SK-N-SH (cell line): Measurements from ENCODE around the gene PANK3.

ENCODE experiments used
- FOXM1 ChIP-seq: IDR thresholded peaks from 2 replicates; pipeline ENCODE4 v1.4.0; 2012; ENCODE audit warnings: low read depth, mild to moderate bottlenecking
- GABPA ChIP-seq: IDR thresholded peaks from 2 replicates; pipeline ENCODE4 v1.4.0; 2012; ENCODE audit warnings: low read depth, mild to moderate bottlenecking
- JUND ChIP-seq: IDR thresholded peaks from 2 replicates; pipeline ENCODE4 v1.4.0; 2012
- POLR2AphosphoS5 ChIP-seq: IDR thresholded peaks from 2 replicates; pipeline ENCODE4 v1.6.1; 2012; ENCODE audit warnings: low read depth, low read length
- RAD21 ChIP-seq: IDR thresholded peaks from 2 replicates; pipeline ENCODE4 v1.6.1; 2012; ENCODE audit warnings: mild to moderate bottlenecking, low read length
- TF ChIP-seq, protein P1 (sequence below): fragments of 200-600 bp; sonication (generic); IDR thresholded peaks from 2 replicates; pipeline ENCODE4 v1.6.1; 2017; ENCODE audit warnings: antibody characterized with exemption, mild to moderate bottlenecking, moderate library complexity
- TF ChIP-seq, protein P2 (sequence below): IDR thresholded peaks from 2 replicates; pipeline ENCODE4 v1.4.0; 2012; ENCODE audit warnings: low read depth, borderline replicate concordance

DNA sequence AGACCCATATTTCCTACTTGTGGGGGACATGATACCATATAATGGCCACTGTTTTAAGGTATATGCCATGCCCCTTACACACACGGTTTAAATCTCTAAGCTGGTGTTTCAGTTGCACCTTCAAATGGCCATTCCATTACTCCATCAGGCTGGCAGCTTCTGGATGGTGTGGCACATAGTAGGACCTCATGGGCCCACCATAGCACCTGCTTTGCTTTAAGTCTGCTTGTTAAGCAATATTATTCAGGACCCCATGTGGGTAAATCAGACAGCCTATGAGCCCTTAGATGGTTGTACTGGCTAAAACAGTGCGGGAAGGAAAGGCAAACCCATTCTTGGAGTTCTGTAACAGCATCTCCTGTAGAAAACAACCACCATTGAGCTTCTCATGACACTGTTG lies 27.4 kb upstream of the PANK3 start:
- no peak for TF ChIP-seq RAD21
- TF ChIP-seq, protein P1, sequence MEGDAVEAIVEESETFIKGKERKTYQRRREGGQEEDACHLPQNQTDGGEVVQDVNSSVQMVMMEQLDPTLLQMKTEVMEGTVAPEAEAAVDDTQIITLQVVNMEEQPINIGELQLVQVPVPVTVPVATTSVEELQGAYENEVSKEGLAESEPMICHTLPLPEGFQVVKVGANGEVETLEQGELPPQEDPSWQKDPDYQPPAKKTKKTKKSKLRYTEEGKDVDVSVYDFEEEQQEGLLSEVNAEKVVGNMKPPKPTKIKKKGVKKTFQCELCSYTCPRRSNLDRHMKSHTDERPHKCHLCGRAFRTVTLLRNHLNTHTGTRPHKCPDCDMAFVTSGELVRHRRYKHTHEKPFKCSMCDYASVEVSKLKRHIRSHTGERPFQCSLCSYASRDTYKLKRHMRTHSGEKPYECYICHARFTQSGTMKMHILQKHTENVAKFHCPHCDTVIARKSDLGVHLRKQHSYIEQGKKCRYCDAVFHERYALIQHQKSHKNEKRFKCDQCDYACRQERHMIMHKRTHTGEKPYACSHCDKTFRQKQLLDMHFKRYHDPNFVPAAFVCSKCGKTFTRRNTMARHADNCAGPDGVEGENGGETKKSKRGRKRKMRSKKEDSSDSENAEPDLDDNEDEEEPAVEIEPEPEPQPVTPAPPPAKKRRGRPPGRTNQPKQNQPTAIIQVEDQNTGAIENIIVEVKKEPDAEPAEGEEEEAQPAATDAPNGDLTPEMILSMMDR: no peak
- no peak for TF ChIP-seq GABPA
- no peak for TF ChIP-seq POLR2AphosphoS5
- no peak for TF ChIP-seq FOXM1
- no peak for TF ChIP-seq JUND
- TF ChIP-seq, protein P2, sequence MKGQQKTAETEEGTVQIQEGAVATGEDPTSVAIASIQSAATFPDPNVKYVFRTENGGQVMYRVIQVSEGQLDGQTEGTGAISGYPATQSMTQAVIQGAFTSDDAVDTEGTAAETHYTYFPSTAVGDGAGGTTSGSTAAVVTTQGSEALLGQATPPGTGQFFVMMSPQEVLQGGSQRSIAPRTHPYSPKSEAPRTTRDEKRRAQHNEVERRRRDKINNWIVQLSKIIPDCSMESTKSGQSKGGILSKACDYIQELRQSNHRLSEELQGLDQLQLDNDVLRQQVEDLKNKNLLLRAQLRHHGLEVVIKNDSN: no peak
